BE2C (cell line): ENCODE measurements around the gene SEMA3A.
"Not testable (repeated sequence)": the region's sequence is repeated elsewhere in the genome, so short reads cannot be mapped to it uniquely, and the experiment has no call there.

Source experiments
- DNase-seq: peaks from one replicate; pipeline ENCODE4 v3.0.0-alpha.2; 2020
- H3K27me3 ChIP-seq: fragments of 250-450 bp; sonication (Bioruptor Pico); 2 replicates; pipeline ENCODE4 v1.5.1; 2020; ENCODE audit warnings: mild to moderate bottlenecking
- H3K36me3 ChIP-seq: fragments of 250-450 bp; sonication (Bioruptor Pico); 2 replicates; pipeline ENCODE4 v1.5.1; 2020; ENCODE audit warnings: mild to moderate bottlenecking
- H3K4me1 ChIP-seq: fragments of 250-450 bp; sonication (Bioruptor Pico); 2 replicates; pipeline ENCODE4 v1.5.1; 2020
- H3K4me3 ChIP-seq: 2 replicates; pipeline ENCODE4 v1.5.1; 2011; ENCODE audit warnings: low read depth, low read length
- H3K9me3 ChIP-seq: fragments of 250-450 bp; sonication (Bioruptor Pico); 2 replicates; pipeline ENCODE4 v1.5.1; 2020
- CTCF ChIP-seq: IDR thresholded peaks from 2 replicates; pipeline ENCODE4 v1.5.1; 2012; ENCODE audit warnings: mild to moderate bottlenecking, low read depth, low read length

SEMA3A gene

GRCh38 chr7:84161398-84161797, 33.2 kb downstream of the SEMA3A start:
- no peak for TF ChIP-seq CTCF
- DNase-seq, result no peak
- no peaks in the 10 kb centered on the region; the same call in 1 of the 2 replicates for H3K4me1 ChIP-seq
- H3K9me3 ChIP-seq, result no peaks in the 10 kb centered on the region
- H3K36me3 ChIP-seq, result no peaks in the 10 kb centered on the region
- H3K27me3 ChIP-seq, result no peaks in the 10 kb centered on the region
- no peak overlapping the region for H3K4me3 ChIP-seq

- Histone ChIP-seq H3K4me3 (no peak overlapping the region), H3K27me3 (no peaks in the 10 kb centered on the region), H3K9me3 (no peaks in the 10 kb centered on the region), H3K4me1 (peaks cover 4% of the 10 kb centered on the region), H3K36me3 (no peaks in the 10 kb centered on the region)
- no peak for DNase-seq
- TF ChIP-seq CTCF, result no peak
Measured at GRCh38 chr7:84159435-84159834, 35.2 kb downstream of the SEMA3A start.

GRCh38 chr7:84157171-84157570, 37.4 kb downstream of the SEMA3A start:
- TF ChIP-seq CTCF, result no peak
- Histone ChIP-seq H3K27me3 (no peaks in the 10 kb centered on the region), H3K9me3 (no peaks in the 10 kb centered on the region), H3K4me1 (peaks cover 4% of the 10 kb centered on the region), H3K36me3 (no peaks in the 10 kb centered on the region), H3K4me3 (no peak overlapping the region)
- no peak for DNase-seq

GRCh38 chr7:84154991-84155781, 39.4 kb downstream of the SEMA3A start:
- Histone ChIP-seq H3K36me3 (no peaks in the 10 kb centered on the region), H3K4me3 (no peak overlapping the region), H3K27me3 (no peaks in the 10 kb centered on the region), H3K9me3 (no peaks in the 10 kb centered on the region), H3K4me1 (peaks cover 4% of the 10 kb centered on the region)
- TF ChIP-seq CTCF, result no peak
- DNase-seq, result no peak

- Histone ChIP-seq H3K36me3 (no peaks in the 10 kb centered on the region), H3K4me3 (no peak overlapping the region), H3K4me1 (peaks cover 4% of the 10 kb centered on the region), H3K9me3 (no peaks in the 10 kb centered on the region), H3K27me3 (no peaks in the 10 kb centered on the region)
- no peak for TF ChIP-seq CTCF
- no peak for DNase-seq
Measured at GRCh38 chr7:84152995-84153394, 41.6 kb downstream of the SEMA3A start.

GRCh38 chr7:84150370-84150769, 44.2 kb downstream of the SEMA3A start:
- not testable (repeated sequence) for H3K27me3 ChIP-seq, H3K36me3 ChIP-seq, H3K9me3 ChIP-seq, H3K4me1 ChIP-seq, DNase-seq, H3K4me3 ChIP-seq

- Histone ChIP-seq H3K4me3 (no peak overlapping the region), H3K9me3 (no peaks in the 10 kb centered on the region), H3K27me3 (no peaks in the 10 kb centered on the region), H3K36me3 (no peaks in the 10 kb centered on the region), H3K4me1 (peaks cover 7% of the 10 kb centered on the region)
- no peak for DNase-seq
- TF ChIP-seq CTCF, result no peak
Measured at GRCh38 chr7:84149573-84149972, 45.0 kb downstream of the SEMA3A start.
